ENCODE results near the gene FGD4. TPM values are rescaled to one million over a fixed set of nuclear protein-coding genes. Genes with fewer than 3 reads are reported as not detected.

FGD4 gene
- total RNA-seq, 2 experiments from 2014 or later, result 0.25 to 0.34 TPM

DNA sequence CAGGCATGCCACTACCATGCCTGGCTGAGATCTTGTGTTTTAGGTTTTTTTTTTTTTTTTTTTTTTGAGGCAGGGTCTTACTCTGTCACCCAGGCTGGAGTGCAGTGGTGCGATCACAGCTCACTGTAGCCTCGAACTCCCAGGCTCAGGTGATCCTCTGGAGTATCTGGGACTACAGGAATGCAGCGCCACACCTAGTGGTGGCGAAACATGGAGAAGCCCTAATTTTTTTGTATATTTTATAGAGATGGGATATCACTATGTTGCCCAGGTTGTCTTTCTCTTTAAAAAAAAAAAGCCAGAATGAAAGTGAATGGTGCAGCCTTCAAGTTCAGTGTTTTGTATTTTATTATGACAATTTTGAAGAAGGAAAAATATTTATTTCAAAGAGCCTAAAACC is 44.1 kb downstream of the FGD4 start:
- Histone ChIP-seq H3K4me1 (ENCODE audit: insufficient read depth, low read length) (no peaks in the 10 kb centered on the region), H3K27ac (ENCODE audit: low read depth in 1 of 2, low read length in 2 of 2) (no peak overlapping the region), H3K9me3 (ENCODE audit: control insufficient read depth in 1 of 2, insufficient read depth in 1 of 2, low read length in 2 of 2) (no peaks in the 10 kb centered on the region), H3K4me3 (ENCODE audit: low read length) (no peak overlapping the region), H3K27me3 (ENCODE audit: control insufficient read depth in 1 of 2, insufficient read depth in 2 of 2, low read length in 2 of 2) (no peaks in the 10 kb centered on the region), H3K36me3 (ENCODE audit: insufficient read depth, low read length) (no peaks in the 10 kb centered on the region)
- DNase-seq (no peak), ATAC-seq (ENCODE audit: poor library complexity) (no peak)
- CTCF ChIA-PET, result no interaction called here
- Mint-ChIP-seq H3K27ac (no peak overlapping the region), H3K27me3 (no peaks in the 10 kb centered on the region), H3K36me3 (ENCODE audit: low read depth) (no peaks in the 10 kb centered on the region), H3K4me1 (ENCODE audit: low read depth) (no peaks in the 10 kb centered on the region), H3K9me3 (no peaks in the 10 kb centered on the region), H3K4me3 (no peak overlapping the region)
- POLR2A ChIA-PET, result interaction anchor here (0.6 kb wide), 1 partner anchor 153 kb away, joined by 3 read pairs; no protein-coding TSS in a partner anchor
- TF ChIP-seq, protein P1, sequence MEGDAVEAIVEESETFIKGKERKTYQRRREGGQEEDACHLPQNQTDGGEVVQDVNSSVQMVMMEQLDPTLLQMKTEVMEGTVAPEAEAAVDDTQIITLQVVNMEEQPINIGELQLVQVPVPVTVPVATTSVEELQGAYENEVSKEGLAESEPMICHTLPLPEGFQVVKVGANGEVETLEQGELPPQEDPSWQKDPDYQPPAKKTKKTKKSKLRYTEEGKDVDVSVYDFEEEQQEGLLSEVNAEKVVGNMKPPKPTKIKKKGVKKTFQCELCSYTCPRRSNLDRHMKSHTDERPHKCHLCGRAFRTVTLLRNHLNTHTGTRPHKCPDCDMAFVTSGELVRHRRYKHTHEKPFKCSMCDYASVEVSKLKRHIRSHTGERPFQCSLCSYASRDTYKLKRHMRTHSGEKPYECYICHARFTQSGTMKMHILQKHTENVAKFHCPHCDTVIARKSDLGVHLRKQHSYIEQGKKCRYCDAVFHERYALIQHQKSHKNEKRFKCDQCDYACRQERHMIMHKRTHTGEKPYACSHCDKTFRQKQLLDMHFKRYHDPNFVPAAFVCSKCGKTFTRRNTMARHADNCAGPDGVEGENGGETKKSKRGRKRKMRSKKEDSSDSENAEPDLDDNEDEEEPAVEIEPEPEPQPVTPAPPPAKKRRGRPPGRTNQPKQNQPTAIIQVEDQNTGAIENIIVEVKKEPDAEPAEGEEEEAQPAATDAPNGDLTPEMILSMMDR (IDR thresholded peaks at IDR 0.05), result no peak
- intact Hi-C loops (cut with DNase I, micrococcal nuclease), result no loop called here

DNA sequence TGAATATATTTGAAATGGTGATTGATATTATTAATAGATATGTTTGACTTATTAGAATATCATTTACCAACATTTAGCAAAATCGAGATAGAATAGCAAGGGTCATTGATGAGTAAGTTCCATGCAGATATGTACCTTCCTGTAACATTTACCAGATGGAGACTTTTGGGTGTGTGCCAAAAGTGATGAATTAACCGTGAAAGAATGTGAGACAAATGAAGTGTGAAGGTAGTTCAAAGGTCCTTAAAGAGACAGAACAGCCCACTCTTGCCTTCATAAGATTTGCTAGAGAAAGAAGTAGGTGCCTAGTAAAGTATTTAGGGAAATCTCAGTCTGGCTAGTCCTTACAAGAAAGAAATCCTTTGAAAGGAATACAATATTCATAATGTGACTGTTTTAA is 45.5 kb downstream of the FGD4 start:
- Mint-ChIP-seq H3K36me3 (ENCODE audit: low read depth) (no peaks in the 10 kb centered on the region), H3K4me1 (ENCODE audit: low read depth) (no peaks in the 10 kb centered on the region), H3K4me3 (no peak overlapping the region), H3K27me3 (no peaks in the 10 kb centered on the region), H3K9me3 (no peaks in the 10 kb centered on the region), H3K27ac (no peak overlapping the region)
- no peak for DNase-seq
- intact Hi-C loops (cut with DNase I, micrococcal nuclease), result no loop called here
- Histone ChIP-seq H3K27ac (ENCODE audit: low read depth in 1 of 2, low read length in 2 of 2) (no peak overlapping the region), H3K36me3 (ENCODE audit: insufficient read depth, low read length) (no peaks in the 10 kb centered on the region), H3K4me1 (ENCODE audit: insufficient read depth, low read length) (no peaks in the 10 kb centered on the region), H3K4me3 (ENCODE audit: low read length) (no peak overlapping the region), H3K9me3 (ENCODE audit: control insufficient read depth in 1 of 2, insufficient read depth in 1 of 2, low read length in 2 of 2) (no peaks in the 10 kb centered on the region), H3K27me3 (ENCODE audit: control insufficient read depth in 1 of 2, insufficient read depth in 2 of 2, low read length in 2 of 2) (no peaks in the 10 kb centered on the region)
- ATAC-seq (ENCODE audit: poor library complexity), result no peak
- TF ChIP-seq, protein P1 (IDR thresholded peaks at IDR 0.05), result no peak
- ChIA-PET POLR2A (no interaction called here), CTCF (no interaction called here)

DNA sequence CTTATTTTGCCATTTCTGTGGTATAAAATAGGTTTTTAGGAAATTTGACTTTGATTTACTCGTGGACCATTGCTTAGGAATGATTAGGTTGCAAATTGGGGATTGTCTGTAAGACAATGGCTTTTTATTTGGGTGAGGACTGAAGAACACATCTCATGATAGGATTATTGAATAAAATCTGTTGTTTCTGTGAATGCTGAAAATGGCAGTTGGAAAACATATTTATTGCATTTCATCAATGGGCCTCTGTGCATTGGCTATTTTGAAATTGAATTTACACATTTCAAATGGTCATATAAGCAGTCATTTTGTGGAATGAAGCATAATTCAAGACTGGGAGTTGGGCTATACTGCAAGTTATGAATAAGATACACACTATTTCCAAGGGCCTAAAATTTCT is 46.0 kb downstream of the FGD4 start:
- Mint-ChIP-seq H3K4me1 (ENCODE audit: low read depth) (no peaks in the 10 kb centered on the region), H3K4me3 (no peak overlapping the region), H3K9me3 (no peaks in the 10 kb centered on the region), H3K27ac (no peak overlapping the region), H3K36me3 (ENCODE audit: low read depth) (no peaks in the 10 kb centered on the region), H3K27me3 (no peaks in the 10 kb centered on the region)
- no peaks in the 10 kb centered on the region for H3K4me1 ChIP-seq (ENCODE audit: insufficient read depth, low read length)
- H3K27ac ChIP-seq (ENCODE audit: low read depth in 1 of 2, low read length in 2 of 2), result no peak overlapping the region
- H3K27me3 ChIP-seq (ENCODE audit: control insufficient read depth in 1 of 2, insufficient read depth in 2 of 2, low read length in 2 of 2), result no peaks in the 10 kb centered on the region
- H3K9me3 ChIP-seq (ENCODE audit: control insufficient read depth in 1 of 2, insufficient read depth in 1 of 2, low read length in 2 of 2), result no peaks in the 10 kb centered on the region
- POLR2A ChIA-PET, result no interaction called here
- CTCF ChIA-PET, result no interaction called here
- H3K36me3 ChIP-seq (ENCODE audit: insufficient read depth, low read length), result no peaks in the 10 kb centered on the region
- no peak overlapping the region for H3K4me3 ChIP-seq (ENCODE audit: low read length)
- TF ChIP-seq, protein P1 (IDR thresholded peaks at IDR 0.05), result no peak
- ATAC-seq (ENCODE audit: poor library complexity) (no peak), DNase-seq (no peak)
- intact Hi-C loops (cut with DNase I, micrococcal nuclease), result no loop called here
